Prostate gland (tissue), 2 donors: ENCODE results near the gene SMYD3.

ENCODE experiments used
- POLR2A ChIP-seq: fragments of 450-650 bp; IDR thresholded peaks from one replicate; pipeline ENCODE4 v1.6.1; 2016; ENCODE audit warnings: antibody characterized with exemption, mild to moderate bottlenecking
- POLR2AphosphoS5 ChIP-seq: sonication (generic); formaldehyde crosslinking; IDR thresholded peaks from one replicate; pipeline ENCODE4 v1.6.1; 2017; ENCODE audit warnings: antibody characterized with exemption
- TF ChIP-seq, protein P1 (sequence below), 4 experiments: fragments of 200-600 bp in 2 of 4; fragments of 450-650 bp in 2 of 4; sonication (generic) in 2 of 4; IDR thresholded peaks; 1 replicate in 3 of 4; 2 replicates in 1 of 4; pipeline ENCODE4 v1.5.1; 2016 to 2019; ENCODE audit warnings: antibody characterized with exemption in 4 of 4, mild to moderate bottlenecking in 2 of 4, moderate library complexity in 2 of 4

DNA sequence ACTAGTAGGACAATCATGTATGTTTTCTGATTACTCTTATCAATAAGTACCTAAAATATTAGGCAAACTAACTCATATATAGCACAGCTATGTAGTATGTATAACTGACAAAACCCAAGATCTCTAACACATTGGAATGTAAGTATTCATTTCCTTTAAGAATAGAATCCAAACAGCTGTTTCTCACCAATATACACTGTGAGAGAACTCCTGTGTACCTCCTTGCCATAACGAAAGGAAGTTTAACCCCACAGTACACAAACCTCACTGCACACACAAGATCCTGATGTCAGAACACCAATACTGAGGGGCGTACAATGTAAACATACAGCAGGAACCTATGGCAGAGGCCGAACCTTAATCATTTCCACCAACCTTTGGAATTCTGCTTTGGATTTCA lies 113.0 kb downstream of the SMYD3 start:
- TF ChIP-seq POLR2AphosphoS5, result no peak
- TF ChIP-seq, protein P1, sequence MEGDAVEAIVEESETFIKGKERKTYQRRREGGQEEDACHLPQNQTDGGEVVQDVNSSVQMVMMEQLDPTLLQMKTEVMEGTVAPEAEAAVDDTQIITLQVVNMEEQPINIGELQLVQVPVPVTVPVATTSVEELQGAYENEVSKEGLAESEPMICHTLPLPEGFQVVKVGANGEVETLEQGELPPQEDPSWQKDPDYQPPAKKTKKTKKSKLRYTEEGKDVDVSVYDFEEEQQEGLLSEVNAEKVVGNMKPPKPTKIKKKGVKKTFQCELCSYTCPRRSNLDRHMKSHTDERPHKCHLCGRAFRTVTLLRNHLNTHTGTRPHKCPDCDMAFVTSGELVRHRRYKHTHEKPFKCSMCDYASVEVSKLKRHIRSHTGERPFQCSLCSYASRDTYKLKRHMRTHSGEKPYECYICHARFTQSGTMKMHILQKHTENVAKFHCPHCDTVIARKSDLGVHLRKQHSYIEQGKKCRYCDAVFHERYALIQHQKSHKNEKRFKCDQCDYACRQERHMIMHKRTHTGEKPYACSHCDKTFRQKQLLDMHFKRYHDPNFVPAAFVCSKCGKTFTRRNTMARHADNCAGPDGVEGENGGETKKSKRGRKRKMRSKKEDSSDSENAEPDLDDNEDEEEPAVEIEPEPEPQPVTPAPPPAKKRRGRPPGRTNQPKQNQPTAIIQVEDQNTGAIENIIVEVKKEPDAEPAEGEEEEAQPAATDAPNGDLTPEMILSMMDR (IDR thresholded peaks at IDR 0.05), result no peak
- no peak for TF ChIP-seq POLR2A
